GM23248 (cell line): ENCODE measurements around the gene PPP1R12A. TPM values are rescaled to one million over a fixed set of nuclear protein-coding genes. Genes with fewer than 3 reads are reported as not detected.
A peak's percentile ranks its signal among the peaks of the same experiment; 100 is the strongest.

ENCODE experiments used
- DNase-seq: peaks from one replicate; pipeline ENCODE4 v3.0.0-alpha.2; 2015
- H2AFZ ChIP-seq: fragments of 200-600 bp; sonication (generic); 2 replicates; pipeline ENCODE4 v1.6.1; 2016; ENCODE audit warnings: antibody characterized with exemption
- H3F3A ChIP-seq: fragments of 200-600 bp; sonication (generic); 2 replicates; pipeline ENCODE4 v1.6.1; 2016; ENCODE audit warnings: mild to moderate bottlenecking, antibody characterized with exemption, mixed run types; ENCODE audit not compliant: insufficient read depth
- H3K27ac ChIP-seq: fragments of 200-600 bp; sonication (generic); 2 replicates; pipeline ENCODE4 v1.5.1; 2016; ENCODE audit warnings: mild to moderate bottlenecking
- H3K27me3 ChIP-seq: fragments of 200-600 bp; sonication (generic); replicated peaks from 2 replicates; pipeline ENCODE4 v1.6.1; 2016; ENCODE audit warnings: mild to moderate bottlenecking; ENCODE audit not compliant: insufficient read depth
- H3K36me3 ChIP-seq: fragments of 200-600 bp; sonication (generic); 2 replicates; pipeline ENCODE4 v1.6.1; 2016; ENCODE audit warnings: low read depth, mild to moderate bottlenecking
- H3K4me1 ChIP-seq: fragments of 200-600 bp; sonication (generic); 2 replicates; pipeline ENCODE4 v1.6.1; 2016; ENCODE audit warnings: mild to moderate bottlenecking; ENCODE audit not compliant: insufficient read depth
- H3K4me2 ChIP-seq: fragments of 200-600 bp; sonication (generic); one replicate; pipeline ENCODE4 v1.6.1; 2016; ENCODE audit warnings: mild to moderate bottlenecking; ENCODE audit not compliant: unreplicated experiment
- H3K4me3 ChIP-seq: fragments of 200-600 bp; sonication (generic); 2 replicates; pipeline ENCODE4 v1.5.1; 2016; ENCODE audit warnings: mild to moderate bottlenecking
- H3K79me2 ChIP-seq: fragments of 200-600 bp; sonication (generic); 2 replicates; pipeline ENCODE4 v1.6.1; 2016; ENCODE audit warnings: mild to moderate bottlenecking; ENCODE audit not compliant: insufficient read depth
- H3K9ac ChIP-seq: fragments of 200-600 bp; sonication (generic); 2 replicates; pipeline ENCODE4 v1.6.1; 2016; ENCODE audit warnings: mild to moderate bottlenecking
- H3K9me2 ChIP-seq: fragments of 200-600 bp; sonication (generic); 2 replicates; pipeline ENCODE4 v1.6.1; 2016; ENCODE audit warnings: mixed run types, mild to moderate bottlenecking, moderate library complexity; ENCODE audit not compliant: insufficient read depth
- H3K9me3 ChIP-seq: fragments of 200-600 bp; sonication (generic); one replicate; pipeline ENCODE4 v1.6.1; 2017; ENCODE audit warnings: low read depth
- H4K20me1 ChIP-seq: fragments of 200-600 bp; sonication (generic); 2 replicates; pipeline ENCODE4 v1.6.0; 2016; ENCODE audit not compliant: insufficient read depth
- EZH2 ChIP-seq: fragments of 200-600 bp; sonication (generic); IDR thresholded peaks from 2 replicates; pipeline ENCODE4 v1.6.1; 2018; ENCODE audit warnings: antibody characterized with exemption, mild to moderate bottlenecking; ENCODE audit not compliant: insufficient read depth, poor library complexity, severe bottlenecking
- EZH2phosphoT487 ChIP-seq: fragments of 200-600 bp; sonication (generic); IDR thresholded peaks from 2 replicates; pipeline ENCODE4 v1.6.1; 2018; ENCODE audit warnings: antibody characterized with exemption, moderate library complexity, mild to moderate bottlenecking, low read depth; ENCODE audit not compliant: insufficient read depth
- WGBS, 2 experiments: methylation state at CpG; one replicate each; pipeline ENCODE4 v1.1.6; 2015 to 2017; ENCODE audit warnings: low lambda C conversion rate in 2 of 2, low coverage in 1 of 2; ENCODE audit errors: missing lambda C conversion rate in 2 of 2; 5-methylcytosine and 5-hydroxymethylcytosine counted together
- in situ Hi-C: fragments of 300-500 bp; cut with MboI; formaldehyde crosslinking; loops from 2 replicates; pipeline ENCODE4 v1.15.0; 2020
- polyA plus RNA-seq: library from polyadenylated mRNA; unstranded; fragments of >200 nt; fragmentation: Nextera tagmentation; extraction: Ambion mirVana; gene quantifications from 2 replicates; pipeline ENCODE4 v1.2.1, GENCODE V29; 2016
- total RNA-seq: library from RNA; depleted of rRNA; stranded (reverse); fragments of >200 nt; shearing (Covaris generic); gene quantifications from 2 replicates; pipeline ENCODE4 v1.2.3, GENCODE V29; 2014

The PPP1R12A gene
- total and polyA plus RNA-seq, 2 experiments from 2014 or later = 91.1 to 144 TPM

GRCh38 chr12:79911889-79912656 is 22.8 kb downstream of the PPP1R12A start:
- no peak overlapping the region for H3K4me2 ChIP-seq
- 88 to 89% methylated on average over 6 of the region's 6 CpGs for WGBS, 2 experiments
- DNase-seq = peak; percentile 42
- peaks cover 100% of the 10 kb centered on the region for H3K79me2 ChIP-seq
- TF ChIP-seq EZH2phosphoT487 (no peak), EZH2 (no peak)
- in situ Hi-C loops = no loop called here
- H3K9me2 ChIP-seq = no peaks in the 10 kb centered on the region
- H4K20me1 ChIP-seq = peaks cover 32% of the 10 kb centered on the region
- no peak overlapping the region for H3K4me3 ChIP-seq
- no peak overlapping the region for H2AFZ ChIP-seq
- H3K27ac ChIP-seq = no peak overlapping the region
- H3K4me1 ChIP-seq = peaks cover 51% of the 10 kb centered on the region
- no peaks in the 10 kb centered on the region for H3K27me3 ChIP-seq
- H3F3A ChIP-seq = peaks cover 4% of the 10 kb centered on the region; the same call in 1 of the 2 replicates
- H3K9me3 ChIP-seq = no peaks in the 10 kb centered on the region
- no peaks in the 10 kb centered on the region for H3K36me3 ChIP-seq
- no peak overlapping the region for H3K9ac ChIP-seq

- peaks cover 8% of the 10 kb centered on the region; the same call in 1 of the 2 replicates for H3F3A ChIP-seq
- H3K9me3 ChIP-seq = no peaks in the 10 kb centered on the region
- H3K9ac ChIP-seq = no peak overlapping the region
- no peaks in the 10 kb centered on the region for H3K9me2 ChIP-seq
- peaks cover 32% of the 10 kb centered on the region for H3K4me1 ChIP-seq
- no peaks in the 10 kb centered on the region for H3K36me3 ChIP-seq
- no peak for DNase-seq
- no peak overlapping the region for H3K4me3 ChIP-seq
- H2AFZ ChIP-seq = no peak overlapping the region
- H3K27ac ChIP-seq = no peak overlapping the region
- no peak for TF ChIP-seq EZH2
- no peaks in the 10 kb centered on the region for H3K27me3 ChIP-seq
- H3K4me2 ChIP-seq = no peak overlapping the region
- peaks cover 23% of the 10 kb centered on the region for H4K20me1 ChIP-seq
- peaks cover 100% of the 10 kb centered on the region for H3K79me2 ChIP-seq
- in situ Hi-C loops = no loop called here
Measured at GRCh38 chr12:79908366-79908765, 26.5 kb downstream of the PPP1R12A start.

GRCh38 chr12:79901506-79901905 is 33.4 kb downstream of the PPP1R12A start:
- peaks cover 21% of the 10 kb centered on the region; the same call in 1 of the 2 replicates for H4K20me1 ChIP-seq
- H3K9ac ChIP-seq = no peak overlapping the region
- peaks cover 32% of the 10 kb centered on the region for H3F3A ChIP-seq
- in situ Hi-C loops = no loop called here
- H3K79me2 ChIP-seq = peaks cover 96% of the 10 kb centered on the region
- no peaks in the 10 kb centered on the region for H3K9me3 ChIP-seq
- TF ChIP-seq EZH2 = no peak
- TF ChIP-seq EZH2phosphoT487 = no peak
- H3K27ac ChIP-seq = no peak overlapping the region
- no peak overlapping the region for H2AFZ ChIP-seq
- peaks cover 42% of the 10 kb centered on the region for H3K4me1 ChIP-seq
- H3K9me2 ChIP-seq = no peaks in the 10 kb centered on the region
- WGBS, 2 experiments = 55 to 65% methylated on average over 2 of the region's 2 CpGs
- H3K27me3 ChIP-seq = no peaks in the 10 kb centered on the region
- no peak overlapping the region for H3K4me3 ChIP-seq
- no peaks in the 10 kb centered on the region for H3K36me3 ChIP-seq
- no peak overlapping the region for H3K4me2 ChIP-seq
- DNase-seq = no peak

GRCh38 chr12:79900951-79901350 is 33.9 kb downstream of the PPP1R12A start:
- TF ChIP-seq EZH2phosphoT487 (no peak), EZH2 (no peak)
- peaks cover 17% of the 10 kb centered on the region; the same call in 1 of the 2 replicates for H4K20me1 ChIP-seq
- no peaks in the 10 kb centered on the region for H3K36me3 ChIP-seq
- in situ Hi-C loops = no loop called here
- DNase-seq = no peak
- H3K4me3 ChIP-seq = no peak overlapping the region
- H3K9ac ChIP-seq = no peak overlapping the region
- H3K4me2 ChIP-seq = peak overlapping the region; percentile 16
- H3K9me2 ChIP-seq = no peaks in the 10 kb centered on the region
- H3K9me3 ChIP-seq = no peaks in the 10 kb centered on the region
- H2AFZ ChIP-seq = no peak overlapping the region
- H3K27ac ChIP-seq = no peak overlapping the region
- WGBS, 2 experiments = 6 to 14% methylated on average over 2 of the region's 2 CpGs
- H3K79me2 ChIP-seq = peaks cover 96% of the 10 kb centered on the region
- H3F3A ChIP-seq = peaks cover 37% of the 10 kb centered on the region
- H3K27me3 ChIP-seq = no peaks in the 10 kb centered on the region
- peaks cover 48% of the 10 kb centered on the region for H3K4me1 ChIP-seq
